Measurements from ENCODE around the gene ZNRF3.
A peak's percentile ranks its signal among the peaks of the same experiment; 100 is the strongest.

ZNRF3 gene

DNA sequence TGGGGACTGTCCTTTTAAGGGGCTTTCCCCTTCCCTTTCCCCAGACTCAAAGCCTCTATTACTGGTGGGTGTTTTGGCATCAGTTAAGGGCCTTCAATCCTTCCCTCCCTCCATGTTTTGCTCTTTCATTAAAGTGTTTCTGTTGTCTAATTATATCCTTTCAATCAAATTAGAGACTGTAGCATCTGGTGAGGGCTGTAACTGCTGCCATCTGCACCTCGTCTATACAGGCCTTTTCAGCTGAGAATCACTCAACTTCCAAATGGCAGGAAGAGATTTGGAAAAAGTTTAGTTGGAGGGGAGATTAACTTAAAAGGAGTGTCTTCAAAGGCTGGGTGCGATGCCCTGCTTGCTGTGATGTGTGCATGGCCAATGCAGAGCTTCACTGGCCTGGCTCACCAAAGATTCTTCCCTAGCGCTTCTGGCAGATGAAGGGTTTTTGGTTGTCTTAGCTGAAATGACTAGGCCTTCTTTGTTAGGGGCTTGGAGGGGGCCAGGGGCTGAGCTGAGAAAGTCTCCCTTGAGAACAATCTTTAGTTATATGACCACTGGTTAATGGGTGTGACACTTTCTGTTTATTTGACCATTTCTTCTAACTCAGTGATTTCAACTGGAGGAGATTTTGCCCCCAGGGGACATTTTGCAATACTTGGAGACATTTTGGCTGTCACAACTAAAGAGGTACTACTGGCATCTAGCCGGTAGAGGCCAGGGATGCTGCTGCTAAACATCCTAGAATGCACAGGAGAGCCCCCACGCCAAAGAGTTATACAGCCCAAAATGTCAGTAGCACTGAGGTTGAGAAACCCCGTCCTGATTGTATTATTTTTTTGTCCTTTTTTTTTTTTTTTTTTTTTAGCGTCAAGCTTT lies 197.0 kb downstream of the ZNRF3 start (continued):
- TF ChIP-seq, protein P1, sequence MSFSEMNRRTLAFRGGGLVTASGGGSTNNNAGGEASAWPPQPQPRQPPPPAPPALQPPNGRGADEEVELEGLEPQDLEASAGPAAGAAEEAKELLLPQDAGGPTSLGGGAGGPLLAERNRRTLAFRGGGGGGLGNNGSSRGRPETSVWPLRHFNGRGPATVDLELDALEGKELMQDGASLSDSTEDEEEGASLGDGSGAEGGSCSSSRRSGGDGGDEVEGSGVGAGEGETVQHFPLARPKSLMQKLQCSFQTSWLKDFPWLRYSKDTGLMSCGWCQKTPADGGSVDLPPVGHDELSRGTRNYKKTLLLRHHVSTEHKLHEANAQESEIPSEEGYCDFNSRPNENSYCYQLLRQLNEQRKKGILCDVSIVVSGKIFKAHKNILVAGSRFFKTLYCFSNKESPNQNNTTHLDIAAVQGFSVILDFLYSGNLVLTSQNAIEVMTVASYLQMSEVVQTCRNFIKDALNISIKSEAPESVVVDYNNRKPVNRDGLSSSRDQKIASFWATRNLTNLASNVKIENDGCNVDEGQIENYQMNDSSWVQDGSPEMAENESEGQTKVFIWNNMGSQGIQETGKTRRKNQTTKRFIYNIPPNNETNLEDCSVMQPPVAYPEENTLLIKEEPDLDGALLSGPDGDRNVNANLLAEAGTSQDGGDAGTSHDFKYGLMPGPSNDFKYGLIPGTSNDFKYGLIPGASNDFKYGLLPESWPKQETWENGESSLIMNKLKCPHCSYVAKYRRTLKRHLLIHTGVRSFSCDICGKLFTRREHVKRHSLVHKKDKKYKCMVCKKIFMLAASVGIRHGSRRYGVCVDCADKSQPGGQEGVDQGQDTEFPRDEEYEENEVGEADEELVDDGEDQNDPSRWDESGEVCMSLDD (tag by site-specific recombination; IDR thresholded peaks at IDR 0.05): no peak
- TF ChIP-seq ZIC2 (tag by site-specific recombination; IDR thresholded peaks at IDR 0.05) (no peak), YY2 (tag by site-specific recombination; IDR thresholded peaks at IDR 0.05) (no peak), KLF8 (tag by site-specific recombination; IDR thresholded peaks at IDR 0.05) (no peak), ZNF776 (tag by site-specific recombination; IDR thresholded peaks at IDR 0.05; ENCODE audit: borderline replicate concordance) (no peak), ZNF404 (tag by site-specific recombination; IDR thresholded peaks at IDR 0.05) (no peak), ZBTB48 (tag by site-specific recombination; IDR thresholded peaks at IDR 0.05) (no peak), ZNF707 (tag by site-specific recombination; IDR thresholded peaks at IDR 0.05) (no peak), ZNF132 (tag by site-specific recombination; IDR thresholded peaks at IDR 0.05; ENCODE audit: borderline replicate concordance) (no peak), ZFP69B (tag by site-specific recombination; IDR thresholded peaks at IDR 0.05) (0 out of 2 replicates have a peak, but pooled peaks have one; percentile 25), ZNF510 (tag by site-specific recombination; IDR thresholded peaks at IDR 0.05; ENCODE audit: insufficient replicate concordance) (no peak), KLF10 (tag by site-specific recombination; IDR thresholded peaks at IDR 0.05) (peak; percentile 70), ZNF302 (tag by site-specific recombination; IDR thresholded peaks at IDR 0.05; ENCODE audit: low read depth) (no peak), ZFP37 (tag by site-specific recombination; IDR thresholded peaks at IDR 0.05) (no peak), ZNF654 (tag by site-specific recombination; IDR thresholded peaks at IDR 0.05; ENCODE audit: low read depth) (no peak), KLF16 (tag by site-specific recombination; IDR thresholded peaks at IDR 0.05) (peak; percentile 47; the same call in 1 of the 2 replicates), ZNF658 (tag by site-specific recombination; IDR thresholded peaks at IDR 0.05) (no peak), ZFHX2 (tag by site-specific recombination; conservative IDR thresholded peaks at IDR 0.05) (no peak), SETDB1 (IDR thresholded peaks at IDR 0.05; ENCODE audit: insufficient read length, low read length) (no peak)
- TF ChIP-seq, protein P2, sequence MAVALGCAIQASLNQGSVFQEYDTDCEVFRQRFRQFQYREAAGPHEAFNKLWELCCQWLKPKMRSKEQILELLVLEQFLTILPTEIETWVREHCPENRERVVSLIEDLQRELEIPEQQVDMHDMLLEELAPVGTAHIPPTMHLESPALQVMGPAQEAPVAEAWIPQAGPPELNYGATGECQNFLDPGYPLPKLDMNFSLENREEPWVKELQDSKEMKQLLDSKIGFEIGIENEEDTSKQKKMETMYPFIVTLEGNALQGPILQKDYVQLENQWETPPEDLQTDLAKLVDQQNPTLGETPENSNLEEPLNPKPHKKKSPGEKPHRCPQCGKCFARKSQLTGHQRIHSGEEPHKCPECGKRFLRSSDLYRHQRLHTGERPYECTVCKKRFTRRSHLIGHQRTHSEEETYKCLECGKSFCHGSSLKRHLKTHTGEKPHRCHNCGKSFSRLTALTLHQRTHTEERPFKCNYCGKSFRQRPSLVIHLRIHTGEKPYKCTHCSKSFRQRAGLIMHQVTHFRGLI (tag by site-specific recombination; IDR thresholded peaks at IDR 0.05): no peak
- TF ChIP-seq, protein P3, sequence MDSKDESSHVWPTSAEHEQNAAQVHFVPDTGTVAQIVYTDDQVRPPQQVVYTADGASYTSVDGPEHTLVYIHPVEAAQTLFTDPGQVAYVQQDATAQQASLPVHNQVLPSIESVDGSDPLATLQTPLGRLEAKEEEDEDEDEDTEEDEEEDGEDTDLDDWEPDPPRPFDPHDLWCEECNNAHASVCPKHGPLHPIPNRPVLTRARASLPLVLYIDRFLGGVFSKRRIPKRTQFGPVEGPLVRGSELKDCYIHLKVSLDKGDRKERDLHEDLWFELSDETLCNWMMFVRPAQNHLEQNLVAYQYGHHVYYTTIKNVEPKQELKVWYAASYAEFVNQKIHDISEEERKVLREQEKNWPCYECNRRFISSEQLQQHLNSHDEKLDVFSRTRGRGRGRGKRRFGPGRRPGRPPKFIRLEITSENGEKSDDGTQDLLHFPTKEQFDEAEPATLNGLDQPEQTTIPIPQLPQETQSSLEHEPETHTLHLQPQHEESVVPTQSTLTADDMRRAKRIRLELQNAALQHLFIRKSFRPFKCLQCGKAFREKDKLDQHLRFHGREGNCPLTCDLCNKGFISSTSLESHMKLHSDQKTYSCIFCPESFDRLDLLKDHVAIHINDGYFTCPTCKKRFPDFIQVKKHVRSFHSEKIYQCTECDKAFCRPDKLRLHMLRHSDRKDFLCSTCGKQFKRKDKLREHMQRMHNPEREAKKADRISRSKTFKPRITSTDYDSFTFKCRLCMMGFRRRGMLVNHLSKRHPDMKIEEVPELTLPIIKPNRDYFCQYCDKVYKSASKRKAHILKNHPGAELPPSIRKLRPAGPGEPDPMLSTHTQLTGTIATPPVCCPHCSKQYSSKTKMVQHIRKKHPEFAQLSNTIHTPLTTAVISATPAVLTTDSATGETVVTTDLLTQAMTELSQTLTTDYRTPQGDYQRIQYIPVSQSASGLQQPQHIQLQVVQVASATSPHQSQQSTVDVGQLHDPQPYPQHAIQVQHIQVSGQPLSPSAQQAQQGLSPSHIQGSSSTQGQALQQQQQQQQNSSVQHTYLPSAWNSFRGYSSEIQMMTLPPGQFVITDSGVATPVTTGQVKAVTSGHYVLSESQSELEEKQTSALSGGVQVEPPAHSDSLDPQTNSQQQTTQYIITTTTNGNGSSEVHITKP (tag by site-specific recombination; IDR thresholded peaks at IDR 0.05): peak; percentile 37; the same call in 1 of the 2 replicates
- TF ChIP-seq, protein P4, sequence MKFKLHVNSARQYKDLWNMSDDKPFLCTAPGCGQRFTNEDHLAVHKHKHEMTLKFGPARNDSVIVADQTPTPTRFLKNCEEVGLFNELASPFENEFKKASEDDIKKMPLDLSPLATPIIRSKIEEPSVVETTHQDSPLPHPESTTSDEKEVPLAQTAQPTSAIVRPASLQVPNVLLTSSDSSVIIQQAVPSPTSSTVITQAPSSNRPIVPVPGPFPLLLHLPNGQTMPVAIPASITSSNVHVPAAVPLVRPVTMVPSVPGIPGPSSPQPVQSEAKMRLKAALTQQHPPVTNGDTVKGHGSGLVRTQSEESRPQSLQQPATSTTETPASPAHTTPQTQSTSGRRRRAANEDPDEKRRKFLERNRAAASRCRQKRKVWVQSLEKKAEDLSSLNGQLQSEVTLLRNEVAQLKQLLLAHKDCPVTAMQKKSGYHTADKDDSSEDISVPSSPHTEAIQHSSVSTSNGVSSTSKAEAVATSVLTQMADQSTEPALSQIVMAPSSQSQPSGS (tag by site-specific recombination; IDR thresholded peaks at IDR 0.05; ENCODE audit: low read depth): no peak
- TF ChIP-seq, protein P5, sequence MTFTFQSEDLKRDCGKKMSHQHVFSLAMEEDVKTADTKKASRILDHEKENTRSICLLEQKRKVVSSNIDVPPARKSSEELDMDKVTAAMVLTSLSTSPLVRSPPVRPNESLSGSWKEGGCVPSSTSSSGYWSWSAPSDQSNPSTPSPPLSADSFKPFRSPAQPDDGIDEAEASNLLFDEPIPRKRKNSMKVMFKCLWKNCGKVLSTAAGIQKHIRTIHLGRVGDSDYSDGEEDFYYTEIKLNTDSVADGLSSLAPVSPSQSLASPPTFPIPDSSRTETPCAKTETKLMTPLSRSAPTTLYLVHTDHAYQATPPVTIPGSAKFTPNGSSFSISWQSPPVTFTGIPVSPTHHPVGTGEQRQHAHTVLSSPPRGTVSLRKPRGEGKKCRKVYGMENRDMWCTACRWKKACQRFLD (tag by site-specific recombination; IDR thresholded peaks at IDR 0.05): no peak
- TF ChIP-seq, protein P6, sequence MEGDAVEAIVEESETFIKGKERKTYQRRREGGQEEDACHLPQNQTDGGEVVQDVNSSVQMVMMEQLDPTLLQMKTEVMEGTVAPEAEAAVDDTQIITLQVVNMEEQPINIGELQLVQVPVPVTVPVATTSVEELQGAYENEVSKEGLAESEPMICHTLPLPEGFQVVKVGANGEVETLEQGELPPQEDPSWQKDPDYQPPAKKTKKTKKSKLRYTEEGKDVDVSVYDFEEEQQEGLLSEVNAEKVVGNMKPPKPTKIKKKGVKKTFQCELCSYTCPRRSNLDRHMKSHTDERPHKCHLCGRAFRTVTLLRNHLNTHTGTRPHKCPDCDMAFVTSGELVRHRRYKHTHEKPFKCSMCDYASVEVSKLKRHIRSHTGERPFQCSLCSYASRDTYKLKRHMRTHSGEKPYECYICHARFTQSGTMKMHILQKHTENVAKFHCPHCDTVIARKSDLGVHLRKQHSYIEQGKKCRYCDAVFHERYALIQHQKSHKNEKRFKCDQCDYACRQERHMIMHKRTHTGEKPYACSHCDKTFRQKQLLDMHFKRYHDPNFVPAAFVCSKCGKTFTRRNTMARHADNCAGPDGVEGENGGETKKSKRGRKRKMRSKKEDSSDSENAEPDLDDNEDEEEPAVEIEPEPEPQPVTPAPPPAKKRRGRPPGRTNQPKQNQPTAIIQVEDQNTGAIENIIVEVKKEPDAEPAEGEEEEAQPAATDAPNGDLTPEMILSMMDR (tag by site-specific recombination; IDR thresholded peaks at IDR 0.05): peak; percentile 51
- TF ChIP-seq, protein P7, sequence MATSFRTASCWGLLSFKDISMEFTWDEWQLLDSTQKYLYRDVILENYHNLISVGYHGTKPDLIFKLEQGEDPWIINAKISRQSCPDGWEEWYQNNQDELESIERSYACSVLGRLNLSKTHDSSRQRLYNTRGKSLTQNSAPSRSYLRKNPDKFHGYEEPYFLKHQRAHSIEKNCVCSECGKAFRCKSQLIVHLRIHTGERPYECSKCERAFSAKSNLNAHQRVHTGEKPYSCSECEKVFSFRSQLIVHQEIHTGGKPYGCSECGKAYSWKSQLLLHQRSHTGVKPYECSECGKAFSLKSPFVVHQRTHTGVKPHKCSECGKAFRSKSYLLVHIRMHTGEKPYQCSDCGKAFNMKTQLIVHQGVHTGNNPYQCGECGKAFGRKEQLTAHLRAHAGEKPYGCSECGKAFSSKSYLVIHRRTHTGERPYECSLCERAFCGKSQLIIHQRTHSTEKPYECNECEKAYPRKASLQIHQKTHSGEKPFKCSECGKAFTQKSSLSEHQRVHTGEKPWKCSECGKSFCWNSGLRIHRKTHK (tag by site-specific recombination; IDR thresholded peaks at IDR 0.05): no peak
